Measurements from ENCODE around the gene CPTP.

CPTP gene

DNA sequence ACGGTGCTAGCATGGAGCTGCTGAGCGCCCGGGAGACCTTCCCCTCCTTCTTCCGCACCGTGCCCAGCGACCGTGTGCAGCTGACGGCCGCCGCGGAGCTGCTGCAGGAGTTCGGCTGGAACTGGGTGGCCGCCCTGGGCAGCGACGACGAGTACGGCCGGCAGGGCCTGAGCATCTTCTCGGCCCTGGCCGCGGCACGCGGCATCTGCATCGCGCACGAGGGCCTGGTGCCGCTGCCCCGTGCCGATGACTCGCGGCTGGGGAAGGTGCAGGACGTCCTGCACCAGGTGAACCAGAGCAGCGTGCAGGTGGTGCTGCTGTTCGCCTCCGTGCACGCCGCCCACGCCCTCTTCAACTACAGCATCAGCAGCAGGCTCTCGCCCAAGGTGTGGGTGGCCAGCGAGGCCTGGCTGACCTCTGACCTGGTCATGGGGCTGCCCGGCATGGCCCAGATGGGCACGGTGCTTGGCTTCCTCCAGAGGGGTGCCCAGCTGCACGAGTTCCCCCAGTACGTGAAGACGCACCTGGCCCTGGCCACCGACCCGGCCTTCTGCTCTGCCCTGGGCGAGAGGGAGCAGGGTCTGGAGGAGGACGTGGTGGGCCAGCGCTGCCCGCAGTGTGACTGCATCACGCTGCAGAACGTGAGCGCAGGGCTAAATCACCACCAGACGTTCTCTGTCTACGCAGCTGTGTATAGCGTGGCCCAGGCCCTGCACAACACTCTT is 7.6 kb downstream of the CPTP start:
- no peak for DNase-seq (ENCODE audit: low read depth, low spot score)
- H3K27ac ChIP-seq: no peak overlapping the region

DNA sequence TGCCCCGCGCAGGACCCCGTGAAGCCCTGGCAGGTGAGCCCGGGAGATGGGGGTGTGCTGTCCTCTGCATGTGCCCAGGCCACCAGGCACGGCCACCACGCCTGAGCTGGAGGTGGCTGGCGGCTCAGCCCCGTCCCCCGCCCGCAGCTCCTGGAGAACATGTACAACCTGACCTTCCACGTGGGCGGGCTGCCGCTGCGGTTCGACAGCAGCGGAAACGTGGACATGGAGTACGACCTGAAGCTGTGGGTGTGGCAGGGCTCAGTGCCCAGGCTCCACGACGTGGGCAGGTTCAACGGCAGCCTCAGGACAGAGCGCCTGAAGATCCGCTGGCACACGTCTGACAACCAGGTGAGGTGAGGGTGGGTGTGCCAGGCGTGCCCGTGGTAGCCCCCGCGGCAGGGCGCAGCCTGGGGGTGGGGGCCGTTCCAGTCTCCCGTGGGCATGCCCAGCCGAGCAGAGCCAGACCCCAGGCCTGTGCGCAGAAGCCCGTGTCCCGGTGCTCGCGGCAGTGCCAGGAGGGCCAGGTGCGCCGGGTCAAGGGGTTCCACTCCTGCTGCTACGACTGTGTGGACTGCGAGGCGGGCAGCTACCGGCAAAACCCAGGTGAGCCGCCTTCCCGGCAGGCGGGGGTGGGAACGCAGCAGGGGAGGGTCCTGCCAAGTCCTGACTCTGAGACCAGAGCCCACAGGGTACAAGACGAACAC is 8.3 kb downstream of the CPTP start:
- H3K27ac ChIP-seq: peak overlapping the region; percentile 17
- peak; percentile 34 for DNase-seq (ENCODE audit: low read depth, low spot score)

DNA sequence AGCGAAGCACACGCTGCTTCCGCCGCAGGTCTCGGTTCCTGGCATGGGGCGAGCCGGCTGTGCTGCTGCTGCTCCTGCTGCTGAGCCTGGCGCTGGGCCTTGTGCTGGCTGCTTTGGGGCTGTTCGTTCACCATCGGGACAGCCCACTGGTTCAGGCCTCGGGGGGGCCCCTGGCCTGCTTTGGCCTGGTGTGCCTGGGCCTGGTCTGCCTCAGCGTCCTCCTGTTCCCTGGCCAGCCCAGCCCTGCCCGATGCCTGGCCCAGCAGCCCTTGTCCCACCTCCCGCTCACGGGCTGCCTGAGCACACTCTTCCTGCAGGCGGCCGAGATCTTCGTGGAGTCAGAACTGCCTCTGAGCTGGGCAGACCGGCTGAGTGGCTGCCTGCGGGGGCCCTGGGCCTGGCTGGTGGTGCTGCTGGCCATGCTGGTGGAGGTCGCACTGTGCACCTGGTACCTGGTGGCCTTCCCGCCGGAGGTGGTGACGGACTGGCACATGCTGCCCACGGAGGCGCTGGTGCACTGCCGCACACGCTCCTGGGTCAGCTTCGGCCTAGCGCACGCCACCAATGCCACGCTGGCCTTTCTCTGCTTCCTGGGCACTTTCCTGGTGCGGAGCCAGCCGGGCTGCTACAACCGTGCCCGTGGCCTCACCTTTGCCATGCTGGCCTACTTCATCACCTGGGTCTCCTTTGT is 9.1 kb downstream of the CPTP start:
- DNase-seq (ENCODE audit: low read depth, low spot score): no peak
- peak overlapping the region; percentile 17 for H3K27ac ChIP-seq

DNA sequence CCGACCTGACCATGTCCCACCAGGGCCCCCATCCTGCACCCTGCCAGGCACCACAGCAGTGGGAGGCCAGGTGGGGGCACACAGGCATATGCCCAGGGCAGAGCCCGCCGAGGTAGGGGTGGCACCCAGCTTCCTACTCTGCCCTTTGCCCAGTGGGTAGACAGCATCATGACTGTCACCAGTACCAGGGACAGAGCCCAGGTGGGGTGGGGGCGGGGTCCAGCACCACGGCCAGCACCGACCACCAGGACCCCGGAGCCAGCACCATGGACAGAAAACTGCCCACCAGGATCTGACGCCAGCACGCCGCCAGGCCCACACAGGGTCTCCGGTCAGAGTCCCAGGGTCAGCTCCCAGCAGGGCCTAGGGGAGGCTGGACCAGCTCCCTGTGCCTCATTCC is 10.2 kb downstream of the CPTP start:
- no peak for DNase-seq (ENCODE audit: low read depth, low spot score)
- H3K27ac ChIP-seq: no peak overlapping the region

DNA sequence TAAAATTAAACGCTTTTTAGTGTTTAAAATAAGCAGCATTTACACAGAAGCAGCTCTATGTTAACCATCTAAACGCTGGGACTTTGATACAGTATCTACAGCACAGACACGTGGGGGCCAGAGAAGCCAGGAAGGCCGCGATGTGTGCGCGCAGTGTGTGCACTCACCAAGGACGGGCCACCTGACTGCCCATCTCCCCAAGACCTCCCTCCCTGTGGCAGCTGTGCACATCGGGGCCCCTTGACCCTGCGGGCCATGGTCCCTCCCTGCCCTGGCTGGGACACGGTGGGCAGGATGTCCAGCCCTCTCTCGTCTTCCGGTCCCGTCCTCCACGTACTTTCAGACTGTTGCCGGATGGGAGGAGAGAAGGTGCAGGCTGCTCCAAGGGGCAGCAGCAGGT is 10.7 kb downstream of the CPTP start:
- no peak overlapping the region for H3K27ac ChIP-seq
- no peak for DNase-seq (ENCODE audit: low read depth, low spot score)

DNA sequence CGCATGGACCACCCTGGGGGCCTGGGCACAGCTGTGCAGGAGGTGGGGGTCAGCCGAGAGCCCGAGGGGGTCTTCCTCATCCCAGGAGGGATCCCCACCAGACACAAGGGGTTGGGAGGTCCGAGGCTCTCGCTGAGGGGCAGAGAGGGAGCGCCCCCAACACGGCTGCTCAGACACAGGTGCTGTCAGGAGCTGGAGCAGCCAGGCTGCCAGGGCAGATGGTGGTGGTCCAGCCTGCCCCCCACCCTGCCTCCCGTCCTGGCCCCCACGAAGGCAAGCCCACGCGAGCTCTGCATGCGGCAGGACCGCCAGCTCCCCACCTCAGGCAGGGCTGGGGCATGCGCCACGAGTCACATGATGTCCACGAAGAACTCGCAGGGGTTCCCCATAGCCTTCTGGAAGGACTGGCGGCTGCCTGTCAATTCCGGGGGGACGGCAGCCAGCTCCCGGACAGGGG is 11.2 kb downstream of the CPTP start:
- no peak for DNase-seq (ENCODE audit: low read depth, low spot score)
- no peak overlapping the region for H3K27ac ChIP-seq

DNA sequence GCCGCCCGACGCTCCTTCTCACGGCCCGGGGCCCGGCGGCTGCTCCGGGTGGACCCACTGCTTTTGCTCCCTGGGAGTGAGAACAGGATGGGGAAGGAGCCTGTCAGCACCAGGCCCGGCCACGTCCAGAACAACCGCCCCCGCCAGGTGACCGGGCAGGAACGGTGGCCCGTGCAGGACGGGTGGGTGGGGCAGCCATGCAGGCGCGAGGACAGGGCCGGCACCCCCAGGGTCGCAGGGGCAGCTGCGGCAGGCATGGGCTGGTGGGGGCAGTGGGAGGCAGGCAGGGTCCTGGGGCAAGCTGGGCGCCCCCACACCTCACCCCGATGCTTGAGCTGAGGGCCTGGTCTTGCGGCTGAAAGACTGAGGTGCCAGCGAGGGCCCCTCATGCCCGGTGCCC is 11.8 kb downstream of the CPTP start:
- H3K27ac ChIP-seq: no peak overlapping the region
- DNase-seq (ENCODE audit: low read depth, low spot score): no peak

DNA sequence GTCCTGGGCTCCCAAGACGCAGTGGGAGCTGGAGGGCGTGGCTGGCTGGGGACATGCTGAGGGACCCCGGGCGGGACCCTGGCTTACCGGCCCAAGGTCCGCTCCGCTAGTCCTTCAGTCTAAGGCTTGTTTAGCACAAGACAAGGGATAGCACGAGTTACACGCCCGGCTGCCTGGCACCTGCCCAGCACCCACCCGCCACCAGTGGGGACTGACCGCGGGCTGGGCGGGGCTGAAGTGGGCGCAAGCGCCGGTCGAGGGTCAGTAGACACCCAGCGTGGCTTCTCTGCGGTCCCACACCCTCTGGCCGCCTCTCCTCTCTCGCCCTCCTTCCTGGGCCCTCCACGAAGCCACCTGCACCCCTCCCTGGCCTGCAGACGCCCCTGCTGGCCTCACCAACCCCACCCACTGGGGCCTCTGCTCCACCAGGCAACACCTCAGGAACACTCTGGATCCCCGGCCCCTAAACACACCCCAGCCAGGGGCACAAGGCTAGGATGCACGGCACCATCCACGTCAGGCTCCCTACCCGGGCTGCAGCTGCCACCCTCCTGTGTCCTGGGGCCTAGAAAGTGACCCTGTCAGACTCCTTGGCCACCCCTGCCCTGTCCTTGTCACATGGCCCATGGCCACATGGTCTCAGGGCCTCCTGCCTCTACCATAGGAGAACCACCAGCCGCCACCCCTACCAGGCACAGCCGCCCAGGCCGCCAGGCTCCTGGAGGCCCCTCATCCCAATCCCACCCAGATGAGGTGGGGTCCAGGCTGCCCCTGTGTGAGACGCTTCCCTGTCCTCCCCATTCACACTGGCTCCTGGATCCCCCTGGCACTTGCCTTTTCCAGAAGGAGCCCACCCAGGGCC is 12.6 kb downstream of the CPTP start:
- H3K27ac ChIP-seq: no peak overlapping the region
- DNase-seq (ENCODE audit: low read depth, low spot score): no peak

DNA sequence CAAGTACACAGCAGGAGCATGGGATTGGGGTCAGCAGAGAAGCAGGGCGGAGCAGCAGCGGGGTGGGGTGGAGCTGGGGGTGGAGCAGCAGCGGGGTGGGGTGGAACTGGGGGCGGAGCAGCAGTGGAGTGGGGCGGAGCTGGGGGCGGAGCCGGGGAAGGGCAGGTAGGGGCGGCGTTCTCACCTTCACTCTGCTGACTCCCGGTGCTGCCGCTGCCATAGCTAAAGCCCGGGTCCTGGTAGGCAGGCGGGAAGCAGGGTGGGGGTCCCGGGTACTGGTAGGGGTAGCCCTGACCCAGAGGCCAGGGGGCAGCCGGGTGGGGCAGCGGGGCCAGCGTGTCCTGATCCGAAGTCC is 13.2 kb downstream of the CPTP start:
- no peak for DNase-seq (ENCODE audit: low read depth, low spot score)
- H3K27ac ChIP-seq: no peak overlapping the region

DNA sequence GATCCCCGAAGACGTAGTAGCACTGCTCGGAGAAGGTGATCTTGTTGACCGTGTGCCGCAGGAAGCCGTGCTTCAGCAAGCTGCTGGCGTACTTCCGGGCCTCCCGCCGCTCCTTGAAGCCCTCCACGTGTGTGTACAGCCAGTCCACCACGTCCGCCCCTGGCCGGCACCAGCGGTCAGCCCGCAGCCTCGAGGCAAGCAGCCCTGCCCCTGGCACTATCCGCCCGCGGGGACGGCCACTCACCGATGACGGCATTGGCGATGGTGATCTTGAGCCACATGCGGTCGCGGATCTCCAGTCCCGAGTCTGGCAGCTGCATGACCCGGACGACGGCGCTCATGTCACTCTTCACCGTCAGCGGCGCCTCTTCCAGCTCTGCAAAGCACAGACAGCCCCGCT is 13.7 kb downstream of the CPTP start:
- H3K27ac ChIP-seq: no peak overlapping the region
- DNase-seq (ENCODE audit: low read depth, low spot score): no peak

DNA sequence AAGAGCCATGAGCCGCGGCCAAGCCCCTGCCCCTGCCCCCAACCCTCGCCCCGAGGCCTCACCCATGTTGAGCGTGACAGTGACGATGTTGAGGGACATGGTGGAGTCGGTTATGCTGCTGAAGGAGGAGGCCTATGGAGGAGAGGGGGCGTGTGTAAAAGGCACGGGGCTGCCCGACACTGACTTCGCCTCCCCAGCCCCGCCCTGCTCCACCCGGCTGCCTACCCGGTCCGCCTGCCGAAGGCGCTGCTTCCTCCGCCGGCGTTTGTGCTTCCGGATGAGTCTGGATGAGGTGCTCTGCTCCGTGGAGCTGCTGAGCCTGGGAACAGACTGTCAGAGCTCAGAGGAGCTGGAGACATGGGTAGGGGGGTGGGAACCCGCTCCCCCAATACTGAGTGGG is 15.6 kb downstream of the CPTP start:
- no peak for DNase-seq (ENCODE audit: low read depth, low spot score)
- no peak overlapping the region for H3K27ac ChIP-seq

DNA sequence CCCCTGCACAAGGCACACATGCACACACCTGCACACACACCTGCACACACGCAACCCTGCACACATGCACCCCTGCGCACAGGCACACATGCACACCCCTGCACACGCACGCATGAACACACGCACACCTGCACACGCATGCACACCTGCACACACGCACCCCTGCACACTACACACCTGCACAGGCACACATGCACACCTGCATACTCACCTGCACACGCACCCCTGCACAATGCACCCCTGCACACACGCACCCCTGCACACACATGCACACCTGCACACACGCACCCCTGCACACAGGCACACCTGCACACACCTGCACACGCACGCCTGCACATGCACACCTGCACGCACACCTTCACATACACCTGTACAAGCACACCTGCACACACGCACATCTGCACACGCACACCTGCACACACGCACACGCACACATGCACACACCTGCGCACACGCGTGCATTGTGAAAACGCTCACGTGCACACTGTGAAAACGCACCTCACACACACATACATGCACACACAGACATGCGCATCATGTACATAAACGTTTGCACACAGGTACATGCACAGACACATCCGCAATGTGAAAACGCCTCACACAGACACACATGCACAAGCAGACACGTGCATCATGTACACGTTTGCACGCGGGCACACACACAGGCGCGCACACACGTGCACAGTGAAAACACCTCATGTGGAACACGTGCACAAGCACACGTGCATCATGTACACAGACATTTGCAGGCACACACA is 16.4 kb downstream of the CPTP start:
- H3K27ac ChIP-seq: no peak overlapping the region
- DNase-seq (ENCODE audit: low read depth, low spot score): no peak

DNA sequence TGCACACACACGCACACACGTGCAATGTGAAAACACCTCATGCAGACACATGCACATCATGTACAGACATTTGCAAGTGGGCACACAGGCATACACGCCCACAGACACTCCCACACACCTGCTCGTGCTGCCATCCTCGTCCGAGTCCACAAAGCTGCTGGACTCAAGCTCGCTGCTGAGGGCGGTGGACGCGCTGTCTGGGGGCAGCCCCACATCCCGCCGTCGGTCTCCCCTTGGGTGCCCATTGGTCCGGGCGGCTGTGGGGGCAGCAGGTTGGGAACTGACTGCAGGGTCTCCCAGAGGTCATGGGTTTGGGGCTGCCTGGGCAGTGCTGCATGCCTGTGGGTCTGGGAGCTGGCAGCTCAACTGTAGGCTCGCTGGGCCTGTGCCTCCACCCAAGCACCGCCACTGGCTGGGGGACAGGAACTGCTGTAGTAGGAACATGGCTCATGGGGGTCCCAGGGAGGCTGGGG is 17.0 kb downstream of the CPTP start:
- DNase-seq (ENCODE audit: low read depth, low spot score): no peak
- no peak overlapping the region for H3K27ac ChIP-seq

DNA sequence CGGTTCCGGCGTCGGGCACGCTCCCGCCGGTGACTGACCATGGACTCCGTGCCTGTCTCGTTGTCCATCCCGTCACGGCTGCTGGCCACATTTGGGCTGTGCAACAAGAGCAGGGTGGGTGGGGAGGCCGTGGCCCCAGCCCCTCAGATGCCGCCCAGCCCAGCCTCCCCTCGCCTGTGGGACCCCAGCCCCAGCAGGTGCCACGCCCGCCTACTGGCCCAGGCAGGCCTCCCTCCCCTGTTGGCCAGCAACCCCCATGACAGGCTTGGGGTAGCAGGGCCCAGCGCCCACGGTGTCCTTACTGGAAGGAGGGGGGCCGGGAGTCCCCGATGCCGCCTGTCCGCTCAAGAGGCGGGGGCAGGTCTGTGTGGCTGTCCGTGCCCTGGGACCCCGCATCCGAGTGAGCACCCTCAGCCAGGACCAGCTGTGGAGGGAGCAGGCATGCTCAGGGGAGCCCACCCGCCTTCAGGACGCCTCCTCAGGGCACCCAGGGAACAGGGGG is 17.5 kb downstream of the CPTP start:
- no peak for DNase-seq (ENCODE audit: low read depth, low spot score)
- peak overlapping the region; percentile 5 for H3K27ac ChIP-seq

DNA sequence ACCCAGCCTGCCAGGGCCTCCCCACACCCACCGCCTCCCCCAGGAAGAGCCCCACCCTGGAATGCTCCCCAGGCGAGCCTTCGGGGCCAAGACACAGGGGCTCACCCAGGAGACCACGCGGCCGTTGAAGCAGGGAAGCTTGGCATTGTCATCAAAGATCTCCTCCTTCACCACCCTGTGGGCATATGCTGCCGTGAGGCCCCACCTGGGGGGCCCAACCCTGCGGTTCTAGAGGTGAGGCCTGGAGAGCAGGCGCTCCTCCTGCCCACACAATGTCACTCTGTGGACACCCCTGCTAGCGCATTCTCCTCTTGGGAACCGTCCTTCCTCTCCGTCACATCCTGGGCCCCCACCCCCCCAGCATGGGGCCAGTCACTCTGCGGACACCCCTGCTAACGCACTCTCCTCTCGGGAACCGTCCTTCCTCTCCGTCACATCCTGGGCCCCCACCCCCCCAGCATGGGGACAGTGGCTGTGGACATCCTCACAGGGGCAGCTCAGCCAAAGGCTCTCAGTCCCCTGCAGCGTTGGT is 18.0 kb downstream of the CPTP start:
- H3K27ac ChIP-seq: peak overlapping the region; percentile 98
- DNase-seq (ENCODE audit: low read depth, low spot score): no peak

DNA sequence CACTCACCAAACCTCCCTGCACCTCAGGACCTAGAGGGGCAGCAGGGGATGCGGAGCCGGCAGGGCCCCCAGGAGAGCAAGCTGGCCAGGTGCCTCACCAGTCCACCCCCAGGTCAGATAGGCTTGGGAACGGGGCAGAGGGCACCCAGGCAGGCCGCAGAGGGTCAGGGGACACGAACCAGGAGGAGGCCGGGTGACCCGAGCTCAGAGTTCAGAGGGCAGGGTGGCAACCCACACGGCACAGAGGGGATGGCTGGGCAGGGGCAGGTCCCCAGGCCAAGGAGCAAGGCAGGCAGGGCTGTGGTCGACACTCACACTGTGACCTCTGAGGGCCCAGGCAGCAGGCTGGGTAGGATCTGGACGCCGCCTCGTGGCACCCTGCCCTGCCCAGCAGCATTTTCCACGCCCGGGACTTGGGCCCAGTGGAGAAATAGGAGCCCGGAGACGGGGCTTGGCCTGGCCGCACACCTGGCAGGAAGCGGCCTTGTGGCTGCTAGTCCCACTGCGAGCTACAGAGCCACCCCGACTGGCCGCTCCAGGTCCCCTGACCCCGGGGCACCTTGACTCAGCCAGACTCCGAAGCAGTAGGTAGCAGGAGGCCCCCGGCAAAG is 19.3 kb downstream of the CPTP start:
- DNase-seq (ENCODE audit: low read depth, low spot score): no peak
- peak overlapping the region; percentile 98 for H3K27ac ChIP-seq

DNA sequence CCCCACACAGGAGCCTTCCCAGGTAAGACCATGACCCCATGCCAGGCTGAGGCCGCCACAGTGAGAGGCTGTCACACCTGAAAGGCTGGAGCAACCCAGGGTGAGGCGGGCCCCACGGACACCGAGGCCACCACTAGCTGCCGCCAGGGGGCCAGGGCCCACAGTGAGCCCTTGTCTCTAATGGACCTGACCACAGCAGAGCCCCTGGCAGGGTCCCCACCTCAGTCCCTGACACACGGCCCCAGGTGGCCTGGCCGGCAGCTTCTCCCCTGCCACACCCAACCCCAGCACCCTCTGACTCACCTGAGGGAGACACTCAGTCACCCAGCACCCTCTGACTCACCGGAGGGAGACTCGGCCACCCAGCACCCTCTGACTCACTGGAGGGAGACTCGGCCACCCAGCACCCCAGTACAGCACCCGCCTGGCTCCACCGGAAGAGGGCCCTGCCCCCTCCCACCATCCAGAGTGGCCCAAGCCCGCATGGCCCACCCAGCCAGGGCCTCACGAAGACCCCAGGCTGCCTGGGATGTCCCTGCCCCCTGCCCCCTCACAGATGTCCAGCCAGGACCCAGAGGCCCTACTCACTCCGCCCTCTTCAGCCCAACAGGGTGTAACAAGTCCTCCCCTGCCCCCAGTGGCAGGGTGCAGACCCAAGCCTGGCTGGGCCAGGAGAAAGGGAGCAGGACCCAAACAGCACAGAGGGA is 20.2 kb downstream of the CPTP start:
- peak; percentile 78 for DNase-seq (ENCODE audit: low read depth, low spot score)
- peak overlapping the region; percentile 98 for H3K27ac ChIP-seq

DNA sequence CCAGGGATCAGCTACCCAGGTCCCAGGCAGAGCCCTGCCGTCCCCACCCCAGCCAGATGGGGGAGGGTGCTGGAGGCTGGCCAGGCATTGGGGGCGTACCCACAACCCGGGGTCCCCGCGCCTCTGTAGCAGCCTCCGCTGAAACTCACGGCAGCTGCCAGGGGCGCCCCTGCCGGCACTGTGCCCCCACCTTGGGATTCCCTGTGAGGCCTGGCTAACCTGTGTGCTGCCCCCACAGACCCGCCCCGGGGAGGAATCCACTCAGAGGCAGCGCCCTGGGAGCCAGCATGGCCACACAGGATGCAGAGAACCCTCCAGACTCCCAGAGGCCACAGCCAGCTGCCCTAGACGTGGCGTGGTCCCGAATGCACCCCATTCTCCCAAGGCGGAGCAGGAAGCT is 20.8 kb downstream of the CPTP start:
- DNase-seq (ENCODE audit: low read depth, low spot score): no peak
- H3K27ac ChIP-seq: peak overlapping the region; percentile 98

All from epithelial cell of prostate (primary cell).